ENCODE data around the gene C3orf62. TPM values are rescaled to one million over a fixed set of nuclear protein-coding genes. Genes with fewer than 3 reads are reported as not detected.

The C3orf62 gene
- 1 to 10 TPM; 1.7 TPM for total RNA-seq

DNA sequence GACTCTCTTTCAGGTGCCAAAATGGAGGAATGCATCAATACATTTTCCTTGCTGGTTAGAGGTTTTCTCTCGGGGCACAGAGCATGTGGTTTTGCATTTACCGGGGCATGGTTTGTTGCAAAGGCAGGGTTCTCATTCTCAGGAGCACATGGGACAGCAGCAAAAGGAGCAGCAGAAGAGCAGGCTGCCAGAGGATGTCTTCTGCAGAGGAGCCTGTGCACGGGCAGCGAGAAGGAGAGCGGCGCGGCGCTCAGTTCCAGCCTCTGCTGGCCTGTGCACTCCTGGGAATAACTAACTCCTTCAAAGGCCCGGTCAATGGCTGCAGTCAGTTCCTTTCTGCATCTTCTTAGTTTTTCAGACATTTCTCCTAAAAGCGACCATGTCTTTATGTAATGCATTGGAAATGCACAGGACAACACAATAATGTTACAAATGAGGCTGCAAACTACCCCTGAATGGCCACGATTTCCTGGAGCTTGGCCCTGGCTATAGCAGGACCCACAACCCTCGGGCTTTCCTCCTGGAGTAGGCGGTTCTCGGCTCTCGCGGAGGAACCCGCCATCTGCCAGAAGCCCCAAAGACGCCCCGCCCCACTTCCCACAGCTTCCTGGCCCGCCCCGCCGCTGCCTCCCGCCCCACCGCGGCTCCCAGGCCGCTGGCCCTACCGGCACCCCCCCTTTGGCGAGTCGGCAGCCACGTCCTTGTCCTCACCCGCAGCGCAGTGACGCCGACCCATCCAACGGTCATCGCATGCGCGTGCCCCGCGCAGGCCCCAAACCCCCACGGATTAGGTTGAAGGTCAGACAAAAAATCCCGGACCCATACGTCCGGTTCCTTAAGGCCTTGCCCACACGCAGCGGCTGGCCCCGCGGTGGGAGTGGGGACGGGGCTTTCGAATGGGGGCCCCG lies at the start of gene C3orf62:
Gene C3orf62 (minus strand): TSS at position 758 of the 908 bp plus-strand sequence. CDS start 360 bp downstream, at position 398.
- CTCF ChIA-PET, result no interaction called here
- H3K36me3 Mint-ChIP-seq (ENCODE audit: low read depth), result peaks cover 20% of the 10 kb centered on the region
- H3K27ac Mint-ChIP-seq, result peak within 1 kb of the TSS; percentile 82
- DNase-seq, result peak; percentile 89
- H3K9me3 Mint-ChIP-seq, result no peaks in the 10 kb centered on the region
- intact Hi-C loops (cut with micrococcal nuclease), result loop anchor here (2.0 kb wide), 2 partner anchors 106 to 288 kb away; partner anchors contain the start of gene KLHDC8B
- no peaks in the 10 kb centered on the region for H3K27me3 Mint-ChIP-seq (ENCODE audit: low read depth)
- H3K4me3 Mint-ChIP-seq, result peak within 1 kb of the TSS; percentile 75
- H3K4me1 Mint-ChIP-seq (ENCODE audit: low read depth), result peaks cover 33% of the 10 kb centered on the region

- H3K27ac Mint-ChIP-seq, result no peak overlapping the region
- no peaks in the 10 kb centered on the region for H3K4me1 Mint-ChIP-seq (ENCODE audit: low read depth)
- intact Hi-C loops (cut with micrococcal nuclease), result no loop called here
- no peak for DNase-seq
- no peaks in the 10 kb centered on the region for H3K27me3 Mint-ChIP-seq (ENCODE audit: low read depth)
- no peaks in the 10 kb centered on the region for H3K9me3 Mint-ChIP-seq
- CTCF ChIA-PET, result interaction anchor here (1.4 kb wide), 1 partner anchor 337 kb away, joined by 7 read pairs; no protein-coding TSS in a partner anchor
- H3K4me3 Mint-ChIP-seq, result no peak overlapping the region
- H3K36me3 Mint-ChIP-seq (ENCODE audit: low read depth), result peaks cover 33% of the 10 kb centered on the region
Measured at GRCh38 chr3:49324768-49325167, 47.7 kb upstream of the C3orf62 start.

DNA sequence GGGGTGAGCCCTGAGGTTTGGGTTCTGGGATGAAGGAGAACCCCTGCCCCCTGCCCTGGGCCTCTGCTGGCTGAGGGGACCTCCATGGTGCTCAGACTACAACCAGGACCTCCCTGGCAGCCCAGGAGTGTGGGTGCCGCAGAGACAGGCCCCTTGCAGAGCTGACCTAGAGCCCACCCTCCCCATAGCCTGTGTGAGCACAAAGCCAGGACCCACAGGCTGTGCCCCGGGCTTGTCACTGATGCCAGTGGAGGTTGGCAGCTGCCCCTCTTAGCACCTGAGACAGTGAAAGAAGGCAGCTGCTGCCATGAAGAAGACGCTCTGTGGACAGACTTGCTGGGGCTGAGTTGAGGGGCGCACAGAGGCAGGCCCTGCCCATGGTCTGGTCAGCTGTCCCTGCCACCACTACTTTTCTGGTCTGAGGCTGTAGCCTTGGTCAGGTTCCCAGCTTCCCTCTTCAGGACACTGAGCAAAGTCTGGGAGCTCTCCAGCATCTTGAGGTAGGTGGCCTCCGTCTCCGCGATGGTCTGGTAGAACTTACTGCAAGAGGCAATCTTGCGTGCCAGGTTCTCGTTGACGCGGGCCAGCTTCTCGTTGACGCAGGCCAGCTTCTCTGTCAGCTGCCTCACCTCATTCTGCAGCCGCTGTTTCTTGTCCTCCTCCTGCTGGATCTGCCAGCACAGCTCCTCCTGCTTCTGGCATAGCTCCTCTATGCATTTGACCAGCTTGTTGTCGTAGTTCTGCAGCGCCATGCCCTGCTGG lies 39.8 kb upstream of the C3orf62 start:
- Mint-ChIP-seq H3K27ac (no peak overlapping the region), H3K4me3 (no peak overlapping the region), H3K27me3 (ENCODE audit: low read depth) (no peaks in the 10 kb centered on the region), H3K36me3 (ENCODE audit: low read depth) (peaks cover 16% of the 10 kb centered on the region), H3K9me3 (no peaks in the 10 kb centered on the region), H3K4me1 (ENCODE audit: low read depth) (peaks cover 9% of the 10 kb centered on the region)
- DNase-seq, result no peak
- intact Hi-C loops (cut with micrococcal nuclease), result no loop called here
- CTCF ChIA-PET, result interaction anchor here (0.9 kb wide), 1 partner anchor 15 kb away, joined by 3 read pairs; no protein-coding TSS in a partner anchor

- Mint-ChIP-seq H3K27ac (peak overlapping the region; percentile 59), H3K4me3 (no peak overlapping the region), H3K4me1 (ENCODE audit: low read depth) (peaks cover 9% of the 10 kb centered on the region), H3K9me3 (no peaks in the 10 kb centered on the region), H3K27me3 (ENCODE audit: low read depth) (no peaks in the 10 kb centered on the region), H3K36me3 (ENCODE audit: low read depth) (peaks cover 17% of the 10 kb centered on the region)
- CTCF ChIA-PET, result no interaction called here
- intact Hi-C loops (cut with micrococcal nuclease), result no loop called here
- DNase-seq, result no peak
Measured at GRCh38 chr3:49313896-49314688, 37.1 kb upstream of the C3orf62 start.

GRCh38 chr3:49311283-49311682 lies 34.3 kb upstream of the C3orf62 start:
- Mint-ChIP-seq H3K27me3 (ENCODE audit: low read depth) (no peaks in the 10 kb centered on the region), H3K4me3 (no peak overlapping the region), H3K9me3 (no peaks in the 10 kb centered on the region), H3K27ac (no peak overlapping the region), H3K36me3 (ENCODE audit: low read depth) (peaks cover 18% of the 10 kb centered on the region), H3K4me1 (ENCODE audit: low read depth) (peaks cover 9% of the 10 kb centered on the region)
- intact Hi-C loops (cut with micrococcal nuclease), result no loop called here
- CTCF ChIA-PET, result no interaction called here
- DNase-seq, result no peak

- Mint-ChIP-seq H3K9me3 (no peaks in the 10 kb centered on the region), H3K27me3 (ENCODE audit: low read depth) (no peaks in the 10 kb centered on the region), H3K4me3 (no peak overlapping the region), H3K27ac (no peak overlapping the region), H3K36me3 (ENCODE audit: low read depth) (peaks cover 19% of the 10 kb centered on the region), H3K4me1 (ENCODE audit: low read depth) (peaks cover 9% of the 10 kb centered on the region)
- intact Hi-C loops (cut with micrococcal nuclease), result no loop called here
- CTCF ChIA-PET, result no interaction called here
- no peak for DNase-seq
Measured at GRCh38 chr3:49310677-49311076, 33.6 kb upstream of the C3orf62 start.

GRCh38 chr3:49305608-49306007 lies 28.6 kb upstream of the C3orf62 start:
- Mint-ChIP-seq H3K36me3 (ENCODE audit: low read depth) (peaks cover 18% of the 10 kb centered on the region), H3K4me3 (no peak overlapping the region), H3K4me1 (ENCODE audit: low read depth) (peaks cover 11% of the 10 kb centered on the region), H3K9me3 (no peaks in the 10 kb centered on the region), H3K27me3 (ENCODE audit: low read depth) (no peaks in the 10 kb centered on the region), H3K27ac (no peak overlapping the region)
- no peak for DNase-seq
- intact Hi-C loops (cut with micrococcal nuclease), result no loop called here
- CTCF ChIA-PET, result no interaction called here

DNA sequence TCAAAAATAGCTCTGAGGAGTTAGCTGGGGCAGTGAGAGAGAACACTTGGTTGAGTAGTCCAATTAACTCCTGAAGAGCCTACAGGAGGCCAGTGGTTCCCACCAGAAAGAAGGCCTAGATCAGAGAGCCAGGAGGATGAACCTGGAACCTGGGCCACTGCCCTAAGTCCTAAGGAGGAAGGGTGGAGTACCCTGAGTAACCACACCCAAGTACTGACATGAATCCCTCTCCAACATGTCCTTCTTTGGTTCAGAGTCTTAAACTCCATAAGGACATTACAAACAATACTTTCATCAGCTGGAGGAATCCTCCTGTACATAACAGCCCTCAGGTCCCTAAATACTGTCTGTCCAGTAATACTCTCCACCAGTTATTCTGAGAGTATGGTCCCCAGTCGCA lies 25.6 kb upstream of the C3orf62 start:
- no peaks in the 10 kb centered on the region for H3K27me3 Mint-ChIP-seq (ENCODE audit: low read depth)
- intact Hi-C loops (cut with micrococcal nuclease), result no loop called here
- H3K4me3 Mint-ChIP-seq, result no peak overlapping the region
- peaks cover 11% of the 10 kb centered on the region for H3K4me1 Mint-ChIP-seq (ENCODE audit: low read depth)
- no peak overlapping the region for H3K27ac Mint-ChIP-seq
- peaks cover 19% of the 10 kb centered on the region for H3K36me3 Mint-ChIP-seq (ENCODE audit: low read depth)
- no peaks in the 10 kb centered on the region for H3K9me3 Mint-ChIP-seq
- DNase-seq, result no peak
- CTCF ChIA-PET, result interaction anchor here (0.6 to 1.9 kb wide), 5 partner anchors 9 to 147 kb away, joined by 3 to 7 read pairs (median 5); no protein-coding TSS in a partner anchor

GRCh38 chr3:49300595-49300994 lies 23.6 kb upstream of the C3orf62 start:
- H3K27me3 Mint-ChIP-seq (ENCODE audit: low read depth), result no peaks in the 10 kb centered on the region
- CTCF ChIA-PET, result interaction anchor here (0.6 to 1.9 kb wide), 2 partner anchors 130 to 145 kb away, joined by 4 to 5 read pairs; no protein-coding TSS in a partner anchor
- H3K9me3 Mint-ChIP-seq, result no peaks in the 10 kb centered on the region

GRCh38 chr3:49298511-49298910 lies 21.5 kb upstream of the C3orf62 start:
- no peak overlapping the region for H3K4me3 Mint-ChIP-seq
- H3K9me3 Mint-ChIP-seq, result no peaks in the 10 kb centered on the region
- no peak overlapping the region for H3K27ac Mint-ChIP-seq
- H3K4me1 Mint-ChIP-seq (ENCODE audit: low read depth), result peaks cover 3% of the 10 kb centered on the region
- CTCF ChIA-PET, result no interaction called here
- no peak for DNase-seq
- H3K27me3 Mint-ChIP-seq (ENCODE audit: low read depth), result no peaks in the 10 kb centered on the region
- H3K36me3 Mint-ChIP-seq (ENCODE audit: low read depth), result peaks cover 33% of the 10 kb centered on the region
- intact Hi-C loops (cut with micrococcal nuclease), result loop anchor here (10.0 kb wide), 1 partner anchor 376 kb away; the partner anchor contains the start of gene APEH

More at GRCh38 chr3:49300595-49300994, 23.6 kb upstream of the C3orf62 start:
- H3K4me3 Mint-ChIP-seq, result no peak overlapping the region
- intact Hi-C loops (cut with micrococcal nuclease), result no loop called here
- H3K36me3 Mint-ChIP-seq (ENCODE audit: low read depth), result peaks cover 24% of the 10 kb centered on the region
- DNase-seq, result no peak
- H3K4me1 Mint-ChIP-seq (ENCODE audit: low read depth), result peaks cover 11% of the 10 kb centered on the region
- no peak overlapping the region for H3K27ac Mint-ChIP-seq

- Mint-ChIP-seq H3K27ac (peak overlapping the region; percentile 3), H3K4me1 (ENCODE audit: low read depth) (no peaks in the 10 kb centered on the region), H3K27me3 (ENCODE audit: low read depth) (no peaks in the 10 kb centered on the region), H3K9me3 (no peaks in the 10 kb centered on the region), H3K36me3 (ENCODE audit: low read depth) (peaks cover 38% of the 10 kb centered on the region), H3K4me3 (no peak overlapping the region)
- intact Hi-C loops (cut with micrococcal nuclease), result loop anchor here (10.0 kb wide), 1 partner anchor 378 kb away; the partner anchor contains the start of gene APEH
- CTCF ChIA-PET, result interaction anchor here (0.6 to 1.3 kb wide), 6 partner anchors 10 to 154 kb away, joined by 3 to 4 read pairs (median 3); partner anchors contain the start of gene KLHDC8B
- no peak for DNase-seq
Measured at GRCh38 chr3:49296781-49297411, 19.9 kb upstream of the C3orf62 start.

Data from activated naive CD4-positive, alpha-beta T cell treated with anti-CD3 and anti-CD28 coated beads for 36 hours (primary cell).